Measurements from ENCODE around the gene EMX1.

EMX1 gene

DNA sequence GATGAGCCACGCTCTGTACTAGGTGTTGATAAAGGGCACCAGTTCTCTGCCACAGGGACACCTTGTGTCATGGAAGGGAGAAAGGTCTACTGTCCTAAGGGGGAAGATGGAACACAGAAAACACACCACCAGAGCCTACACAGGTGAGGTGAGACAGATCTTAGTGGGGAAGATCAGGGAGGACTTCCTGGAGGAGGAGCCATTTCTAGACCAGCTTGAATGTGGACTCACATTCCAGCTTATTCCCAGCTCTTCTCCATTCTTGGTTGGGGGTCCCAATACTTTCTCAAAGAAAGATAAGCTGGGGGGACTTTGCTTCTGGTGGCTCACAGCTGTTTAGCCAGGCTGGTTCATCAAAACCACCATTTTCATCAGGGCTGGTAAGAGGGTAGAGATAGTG is 36.2 kb downstream of the EMX1 start:
- no peak for DNase-seq (ENCODE audit: low read depth in 1 of 2, low spot score in 1 of 2)
- H3K4me3 ChIP-seq (replicated peaks; ENCODE audit: insufficient read depth, low read length): no peak overlapping the region
- H3K27ac ChIP-seq (replicated peaks): no peak overlapping the region
- H3K27me3 ChIP-seq (ENCODE audit: insufficient read depth, poor library complexity, severe bottlenecking): no peaks in the 10 kb centered on the region
- TF ChIP-seq POLR2AphosphoS5 (IDR thresholded peaks at IDR 0.05; ENCODE audit: low read depth) (no peak), GABPA (IDR thresholded peaks at IDR 0.05; ENCODE audit: low read depth) (no peak), SPI1 (IDR thresholded peaks at IDR 0.05; ENCODE audit: borderline replicate concordance, low read depth) (no peak)
- TF ChIP-seq, protein P1, sequence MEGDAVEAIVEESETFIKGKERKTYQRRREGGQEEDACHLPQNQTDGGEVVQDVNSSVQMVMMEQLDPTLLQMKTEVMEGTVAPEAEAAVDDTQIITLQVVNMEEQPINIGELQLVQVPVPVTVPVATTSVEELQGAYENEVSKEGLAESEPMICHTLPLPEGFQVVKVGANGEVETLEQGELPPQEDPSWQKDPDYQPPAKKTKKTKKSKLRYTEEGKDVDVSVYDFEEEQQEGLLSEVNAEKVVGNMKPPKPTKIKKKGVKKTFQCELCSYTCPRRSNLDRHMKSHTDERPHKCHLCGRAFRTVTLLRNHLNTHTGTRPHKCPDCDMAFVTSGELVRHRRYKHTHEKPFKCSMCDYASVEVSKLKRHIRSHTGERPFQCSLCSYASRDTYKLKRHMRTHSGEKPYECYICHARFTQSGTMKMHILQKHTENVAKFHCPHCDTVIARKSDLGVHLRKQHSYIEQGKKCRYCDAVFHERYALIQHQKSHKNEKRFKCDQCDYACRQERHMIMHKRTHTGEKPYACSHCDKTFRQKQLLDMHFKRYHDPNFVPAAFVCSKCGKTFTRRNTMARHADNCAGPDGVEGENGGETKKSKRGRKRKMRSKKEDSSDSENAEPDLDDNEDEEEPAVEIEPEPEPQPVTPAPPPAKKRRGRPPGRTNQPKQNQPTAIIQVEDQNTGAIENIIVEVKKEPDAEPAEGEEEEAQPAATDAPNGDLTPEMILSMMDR (IDR thresholded peaks at IDR 0.05; ENCODE audit: insufficient read depth, low read length): no peak
- TF ChIP-seq, protein P2, sequence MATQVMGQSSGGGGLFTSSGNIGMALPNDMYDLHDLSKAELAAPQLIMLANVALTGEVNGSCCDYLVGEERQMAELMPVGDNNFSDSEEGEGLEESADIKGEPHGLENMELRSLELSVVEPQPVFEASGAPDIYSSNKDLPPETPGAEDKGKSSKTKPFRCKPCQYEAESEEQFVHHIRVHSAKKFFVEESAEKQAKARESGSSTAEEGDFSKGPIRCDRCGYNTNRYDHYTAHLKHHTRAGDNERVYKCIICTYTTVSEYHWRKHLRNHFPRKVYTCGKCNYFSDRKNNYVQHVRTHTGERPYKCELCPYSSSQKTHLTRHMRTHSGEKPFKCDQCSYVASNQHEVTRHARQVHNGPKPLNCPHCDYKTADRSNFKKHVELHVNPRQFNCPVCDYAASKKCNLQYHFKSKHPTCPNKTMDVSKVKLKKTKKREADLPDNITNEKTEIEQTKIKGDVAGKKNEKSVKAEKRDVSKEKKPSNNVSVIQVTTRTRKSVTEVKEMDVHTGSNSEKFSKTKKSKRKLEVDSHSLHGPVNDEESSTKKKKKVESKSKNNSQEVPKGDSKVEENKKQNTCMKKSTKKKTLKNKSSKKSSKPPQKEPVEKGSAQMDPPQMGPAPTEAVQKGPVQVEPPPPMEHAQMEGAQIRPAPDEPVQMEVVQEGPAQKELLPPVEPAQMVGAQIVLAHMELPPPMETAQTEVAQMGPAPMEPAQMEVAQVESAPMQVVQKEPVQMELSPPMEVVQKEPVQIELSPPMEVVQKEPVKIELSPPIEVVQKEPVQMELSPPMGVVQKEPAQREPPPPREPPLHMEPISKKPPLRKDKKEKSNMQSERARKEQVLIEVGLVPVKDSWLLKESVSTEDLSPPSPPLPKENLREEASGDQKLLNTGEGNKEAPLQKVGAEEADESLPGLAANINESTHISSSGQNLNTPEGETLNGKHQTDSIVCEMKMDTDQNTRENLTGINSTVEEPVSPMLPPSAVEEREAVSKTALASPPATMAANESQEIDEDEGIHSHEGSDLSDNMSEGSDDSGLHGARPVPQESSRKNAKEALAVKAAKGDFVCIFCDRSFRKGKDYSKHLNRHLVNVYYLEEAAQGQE (IDR thresholded peaks at IDR 0.05; ENCODE audit: insufficient replicate concordance, low read depth): no peak

DNA sequence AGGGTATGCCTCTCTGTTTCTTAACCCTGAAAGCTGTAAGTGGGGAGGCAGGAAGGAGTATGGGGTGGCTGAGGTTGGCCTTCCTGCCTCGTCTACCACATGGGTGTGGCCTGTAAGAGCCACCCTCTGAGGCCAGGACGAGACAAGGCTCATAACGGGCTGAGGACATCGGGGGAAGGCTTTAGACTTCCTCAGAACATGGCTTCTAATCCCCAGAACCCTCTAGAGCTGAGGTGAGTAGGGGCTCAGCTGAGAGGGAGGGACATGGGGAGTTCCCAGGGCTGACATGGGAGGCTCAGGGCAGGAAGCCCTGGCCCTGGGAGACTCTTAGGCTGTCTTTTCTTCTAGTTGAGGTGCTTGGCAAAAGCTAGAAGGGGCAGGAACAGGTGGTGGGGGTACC is 36.7 kb downstream of the EMX1 start:
- DNase-seq (ENCODE audit: low read depth in 1 of 2, low spot score in 1 of 2): no peak
- no peak for TF ChIP-seq GABPA (IDR thresholded peaks at IDR 0.05; ENCODE audit: low read depth)
- TF ChIP-seq, protein P1 (IDR thresholded peaks at IDR 0.05; ENCODE audit: insufficient read depth, low read length): no peak
- TF ChIP-seq SPI1 (IDR thresholded peaks at IDR 0.05; ENCODE audit: borderline replicate concordance, low read depth): no peak
- TF ChIP-seq POLR2AphosphoS5 (IDR thresholded peaks at IDR 0.05; ENCODE audit: low read depth): no peak
- TF ChIP-seq, protein P2 (IDR thresholded peaks at IDR 0.05; ENCODE audit: insufficient replicate concordance, low read depth): no peak
- Histone ChIP-seq H3K27ac (replicated peaks) (no peak overlapping the region), H3K27me3 (ENCODE audit: insufficient read depth, poor library complexity, severe bottlenecking) (no peaks in the 10 kb centered on the region), H3K4me3 (replicated peaks; ENCODE audit: insufficient read depth, low read length) (no peak overlapping the region)

DNA sequence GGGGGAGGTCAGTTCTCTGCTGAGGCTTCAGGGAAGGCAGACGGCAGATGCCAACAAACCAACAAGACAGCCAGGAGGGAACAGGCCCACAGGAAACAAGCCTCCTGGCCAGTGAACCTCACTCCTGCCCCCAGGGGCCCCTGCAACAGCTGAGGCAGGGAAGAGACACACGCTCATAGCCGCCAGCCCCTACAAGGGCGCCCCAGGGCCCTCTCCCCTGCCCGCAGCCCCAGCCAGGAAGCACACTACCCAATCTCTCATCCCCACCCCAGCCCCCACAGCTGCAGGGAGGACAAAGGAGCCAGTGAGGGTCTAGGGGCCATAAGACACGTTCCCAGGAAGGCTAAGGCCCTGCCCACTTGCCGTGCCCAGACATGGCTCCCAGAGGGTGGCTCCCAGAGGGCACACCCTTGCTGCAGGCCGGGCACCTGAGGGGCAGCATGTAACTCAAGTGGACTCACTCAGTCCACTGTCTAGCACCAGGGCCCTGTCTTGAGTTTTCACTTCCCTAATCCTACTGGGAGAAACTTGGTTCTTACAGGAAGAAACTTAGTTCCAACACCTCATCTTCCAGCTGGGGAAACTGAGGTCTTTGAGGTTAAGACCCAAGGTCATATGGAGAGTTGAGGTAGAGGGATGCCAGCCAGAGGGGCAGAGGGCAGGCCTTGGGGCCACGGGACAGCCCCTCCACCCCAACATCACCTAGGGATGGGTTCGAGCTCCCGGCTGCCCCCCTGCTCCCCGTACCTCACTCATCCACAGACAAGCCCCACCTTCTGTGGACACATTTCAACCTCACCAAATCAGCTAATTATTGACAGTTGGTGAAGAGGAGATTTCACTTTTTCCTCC is 37.3 kb downstream of the EMX1 start:
- Histone ChIP-seq H3K4me3 (replicated peaks; ENCODE audit: insufficient read depth, low read length) (no peak overlapping the region), H3K27me3 (ENCODE audit: insufficient read depth, poor library complexity, severe bottlenecking) (no peaks in the 10 kb centered on the region), H3K27ac (replicated peaks) (no peak overlapping the region)
- DNase-seq (ENCODE audit: low read depth in 1 of 2, low spot score in 1 of 2): no peak
- no peak for TF ChIP-seq GABPA (IDR thresholded peaks at IDR 0.05; ENCODE audit: low read depth)
- no peak for TF ChIP-seq POLR2AphosphoS5 (IDR thresholded peaks at IDR 0.05; ENCODE audit: low read depth)
- TF ChIP-seq, protein P2 (IDR thresholded peaks at IDR 0.05; ENCODE audit: insufficient replicate concordance, low read depth): no peak
- TF ChIP-seq, protein P1 (IDR thresholded peaks at IDR 0.05; ENCODE audit: insufficient read depth, low read length): no peak
- TF ChIP-seq SPI1 (IDR thresholded peaks at IDR 0.05; ENCODE audit: borderline replicate concordance, low read depth): no peak
